Osteoblast (primary cell): ENCODE data around the gene PRPSAP2. TPM values are rescaled to one million over a fixed set of nuclear protein-coding genes. Genes with fewer than 3 reads are reported as not detected.
A peak's percentile ranks its signal among the peaks of the same experiment; 100 is the strongest.
"Not testable (repeated sequence)": the region's sequence is repeated elsewhere in the genome, so short reads cannot be mapped to it uniquely, and the experiment has no call there.

Source experiments
- DNase-seq: peaks from one replicate; pipeline ENCODE4 v3.0.0; 2011; ENCODE audit warnings: low spot score, mixed read lengths; ENCODE audit not compliant: insufficient read length; ENCODE audit errors: missing footprints
- H2AFZ ChIP-seq: 2 replicates; pipeline ENCODE4 v1.6.0; 2011; ENCODE audit warnings: mild to moderate bottlenecking, low read length
- H3K27ac ChIP-seq: 2 replicates; pipeline ENCODE4 v1.5.1; 2011; ENCODE audit warnings: mild to moderate bottlenecking, low read depth, low read length, moderate library complexity
- H3K27me3 ChIP-seq: 2 replicates; pipeline ENCODE4 v1.6.0; 2012; ENCODE audit warnings: mild to moderate bottlenecking, control low read depth, inconsistent platforms, low read length, moderate library complexity; ENCODE audit not compliant: insufficient read depth
- H3K36me3 ChIP-seq: 2 replicates; pipeline ENCODE4 v1.5.1; 2011; ENCODE audit warnings: mild to moderate bottlenecking, low read length, control low read depth, moderate library complexity; ENCODE audit not compliant: insufficient read depth
- H3K4me1 ChIP-seq: 2 replicates; pipeline ENCODE4 v1.5.1; 2011; ENCODE audit warnings: mild to moderate bottlenecking, low read length, control low read depth, moderate library complexity; ENCODE audit not compliant: insufficient read depth
- H3K4me2 ChIP-seq: 2 replicates; pipeline ENCODE4 v1.6.0; 2011; ENCODE audit warnings: mild to moderate bottlenecking, low read length; ENCODE audit not compliant: insufficient read depth
- H3K4me3 ChIP-seq: fragments of 200-600 bp; sonication (generic); 3 replicates; pipeline ENCODE4 v1.5.1; 2012; ENCODE audit warnings: mild to moderate bottlenecking, low read length, inconsistent platforms; ENCODE audit not compliant: insufficient read depth
- H3K79me2 ChIP-seq: 2 replicates; pipeline ENCODE4 v1.6.0; 2012; ENCODE audit warnings: mild to moderate bottlenecking, low read length, control low read depth, inconsistent platforms; ENCODE audit not compliant: insufficient read depth
- H3K9me3 ChIP-seq: 2 replicates; pipeline ENCODE4 v1.5.1; 2011; ENCODE audit warnings: low read depth, low read length, control low read depth
- H4K20me1 ChIP-seq: 2 replicates; pipeline ENCODE4 v1.6.0; 2012; ENCODE audit warnings: mild to moderate bottlenecking, low read length, control low read depth; ENCODE audit not compliant: insufficient read depth
- CTCF ChIP-seq: IDR thresholded peaks from 2 replicates; pipeline ENCODE4 v1.5.1; 2011; ENCODE audit warnings: mild to moderate bottlenecking, low read depth, low read length, moderate library complexity; ENCODE audit errors: extremely low read depth
- total RNA-seq: library from RNA; depleted of rRNA; stranded (reverse); fragments of >200 nt; gene quantifications from 2 replicates; pipeline ENCODE4 v1.2.3, GENCODE V29; 2012

PRPSAP2 gene
- total RNA-seq, 1 donor, result 23.9 TPM

GRCh38 chr17:18953231-18953728, 95.3 kb downstream of the PRPSAP2 start:
- no peak for TF ChIP-seq CTCF
- DNase-seq, result no peak
- Histone ChIP-seq H3K4me1 (no peaks in the 10 kb centered on the region), H3K4me3 (no peak overlapping the region), H3K9me3 (no peaks in the 10 kb centered on the region), H4K20me1 (no peaks in the 10 kb centered on the region), H3K4me2 (no peak overlapping the region), H3K27ac (no peak overlapping the region), H3K36me3 (no peaks in the 10 kb centered on the region), H3K27me3 (peaks cover 14% of the 10 kb centered on the region), H3K79me2 (no peaks in the 10 kb centered on the region), H2AFZ (no peak overlapping the region)

- no peaks in the 10 kb centered on the region for H3K36me3 ChIP-seq
- no peaks in the 10 kb centered on the region for H4K20me1 ChIP-seq
- no peak overlapping the region for H2AFZ ChIP-seq
- no peaks in the 10 kb centered on the region for H3K4me1 ChIP-seq
- H3K4me3 ChIP-seq, result no peak overlapping the region
- DNase-seq, result peak; percentile 65
- H3K79me2 ChIP-seq, result no peaks in the 10 kb centered on the region
- H3K4me2 ChIP-seq, result no peak overlapping the region
- TF ChIP-seq CTCF, result no peak
- H3K27ac ChIP-seq, result no peak overlapping the region
- no peaks in the 10 kb centered on the region for H3K9me3 ChIP-seq
- peaks cover 12% of the 10 kb centered on the region for H3K27me3 ChIP-seq
Measured at GRCh38 chr17:18954321-18954720, 96.4 kb downstream of the PRPSAP2 start.

- Histone ChIP-seq H2AFZ (no peak overlapping the region), H3K4me2 (no peak overlapping the region), H3K27ac (no peak overlapping the region), H3K27me3 (peaks cover 6% of the 10 kb centered on the region), H3K4me3 (no peak overlapping the region), H3K79me2 (no peaks in the 10 kb centered on the region), H3K4me1 (no peaks in the 10 kb centered on the region), H3K36me3 (no peaks in the 10 kb centered on the region), H3K9me3 (no peaks in the 10 kb centered on the region), H4K20me1 (no peaks in the 10 kb centered on the region)
- TF ChIP-seq CTCF, result no peak
- DNase-seq, result peak; percentile 73
Measured at GRCh38 chr17:18955009-18955408, 97.1 kb downstream of the PRPSAP2 start.

- H4K20me1 ChIP-seq, H2AFZ ChIP-seq, H3K27ac ChIP-seq, H3K36me3 ChIP-seq, H3K4me1 ChIP-seq, H3K4me2 ChIP-seq, H3K79me2 ChIP-seq, H3K27me3 ChIP-seq, H3K9me3 ChIP-seq, DNase-seq, H3K4me3 ChIP-seq: not testable (repeated sequence)
Measured at GRCh38 chr17:18956021-18956420, 98.1 kb downstream of the PRPSAP2 start.
